Trophoblast cell (in vitro differentiated cells and primary cell): ENCODE measurements around the gene TMEM205.
"Not testable (repeated sequence)": the region's sequence is repeated elsewhere in the genome, so short reads cannot be mapped to it uniquely, and the experiment has no call there.

Source experiments
- DNase-seq, 2 donors: peaks; one replicate each; pipeline ENCODE4 v3.0.0-alpha.2; 2016
- H2AFZ ChIP-seq: 2 replicates; pipeline ENCODE4 v1.6.1; 2013; ENCODE audit warnings: low read length, moderate library complexity, mild to moderate bottlenecking; ENCODE audit not compliant: insufficient read depth, poor library complexity
- H2AK5ac ChIP-seq: 2 replicates; pipeline ENCODE4 v1.6.1; 2013; ENCODE audit warnings: mild to moderate bottlenecking, low read length
- H2BK120ac ChIP-seq: 2 replicates; pipeline ENCODE4 v1.6.1; 2013; ENCODE audit warnings: low read length, mild to moderate bottlenecking, moderate library complexity; ENCODE audit not compliant: insufficient read depth, poor library complexity
- H2BK12ac ChIP-seq: 2 replicates; pipeline ENCODE4 v1.6.1; 2013; ENCODE audit warnings: mild to moderate bottlenecking, low read length, moderate library complexity
- H2BK5ac ChIP-seq: 2 replicates; pipeline ENCODE4 v1.6.1; 2013; ENCODE audit warnings: low read length, low read depth, moderate library complexity, mild to moderate bottlenecking; ENCODE audit not compliant: poor library complexity
- H3K14ac ChIP-seq: 2 replicates; pipeline ENCODE4 v1.6.1; 2013; ENCODE audit warnings: mild to moderate bottlenecking, low read length
- H3K18ac ChIP-seq: 2 replicates; pipeline ENCODE4 v1.6.1; 2013; ENCODE audit warnings: mild to moderate bottlenecking, low read length
- H3K23ac ChIP-seq: 2 replicates; pipeline ENCODE4 v1.6.1; 2013; ENCODE audit warnings: low read length
- H3K27ac ChIP-seq: 2 replicates; pipeline ENCODE4 v1.5.1; 2013; ENCODE audit warnings: low read depth, mild to moderate bottlenecking, inconsistent platforms, low read length, moderate library complexity
- H3K27me3 ChIP-seq: 2 replicates; pipeline ENCODE4 v1.6.1; 2013; ENCODE audit warnings: inconsistent platforms, mild to moderate bottlenecking, low read length, moderate library complexity; ENCODE audit not compliant: insufficient read depth
- H3K36me3 ChIP-seq, 2 experiments: 1 replicate in 1 of 2; 2 replicates in 1 of 2; pipeline ENCODE4 v1.6.1; 2013; ENCODE audit warnings: low read length in 2 of 2, mild to moderate bottlenecking in 2 of 2, moderate library complexity in 1 of 2; ENCODE audit not compliant: insufficient read depth in 2 of 2, control insufficient read depth in 1 of 2
- H3K4ac ChIP-seq: 2 replicates; pipeline ENCODE4 v1.6.1; 2013; ENCODE audit warnings: low read depth, mild to moderate bottlenecking, low read length, moderate library complexity
- H3K4me1 ChIP-seq, 2 experiments: 1 replicate in 1 of 2; 2 replicates in 1 of 2; pipeline ENCODE4 v1.6.1; 2013; ENCODE audit warnings: low read length in 2 of 2, mild to moderate bottlenecking in 2 of 2, moderate library complexity in 1 of 2; ENCODE audit not compliant: insufficient read depth in 2 of 2, control insufficient read depth in 1 of 2
- H3K4me2 ChIP-seq: 2 replicates; pipeline ENCODE4 v1.6.1; 2013; ENCODE audit warnings: inconsistent platforms, mild to moderate bottlenecking, low read length, moderate library complexity
- H3K4me3 ChIP-seq: 2 replicates; pipeline ENCODE4 v1.5.1; 2013; ENCODE audit warnings: mild to moderate bottlenecking, low read depth, low read length, inconsistent platforms
- H3K79me1 ChIP-seq: one replicate; pipeline ENCODE4 v1.6.1; 2013; ENCODE audit warnings: low read length
- H3K79me2 ChIP-seq: 2 replicates; pipeline ENCODE4 v1.6.1; 2013; ENCODE audit warnings: low read length, mild to moderate bottlenecking; ENCODE audit not compliant: control insufficient read depth, insufficient read depth, poor library complexity
- H3K9ac ChIP-seq: 2 replicates; pipeline ENCODE4 v1.6.1; 2013; ENCODE audit warnings: mild to moderate bottlenecking, low read length
- H3K9me3 ChIP-seq: 2 replicates; pipeline ENCODE4 v1.6.1; 2013; ENCODE audit warnings: low read depth, mild to moderate bottlenecking, control low read depth, inconsistent platforms, low read length; ENCODE audit not compliant: insufficient read depth
- H4K12ac ChIP-seq: 2 replicates; pipeline ENCODE4 v1.6.1; 2013; ENCODE audit warnings: low read depth, mild to moderate bottlenecking, low read length, moderate library complexity
- H4K8ac ChIP-seq: 2 replicates; pipeline ENCODE4 v1.6.1; 2013; ENCODE audit warnings: low read depth, mild to moderate bottlenecking, low read length, moderate library complexity
- H4K91ac ChIP-seq: one replicate; pipeline ENCODE4 v1.6.1; 2013; ENCODE audit warnings: low read depth, mild to moderate bottlenecking, low read length, moderate library complexity
- WGBS: extraction: QIAGEN DNeasy Blood & Tissue Kit; methylation state at CpG from one replicate; pipeline ENCODE4 v1.1.7; 2013; ENCODE audit warnings: missing lambda C conversion rate; ENCODE audit not compliant: insufficient read length, insufficient coverage; ENCODE audit errors: extremely low coverage; 5-methylcytosine and 5-hydroxymethylcytosine counted together

TMEM205 gene

DNA sequence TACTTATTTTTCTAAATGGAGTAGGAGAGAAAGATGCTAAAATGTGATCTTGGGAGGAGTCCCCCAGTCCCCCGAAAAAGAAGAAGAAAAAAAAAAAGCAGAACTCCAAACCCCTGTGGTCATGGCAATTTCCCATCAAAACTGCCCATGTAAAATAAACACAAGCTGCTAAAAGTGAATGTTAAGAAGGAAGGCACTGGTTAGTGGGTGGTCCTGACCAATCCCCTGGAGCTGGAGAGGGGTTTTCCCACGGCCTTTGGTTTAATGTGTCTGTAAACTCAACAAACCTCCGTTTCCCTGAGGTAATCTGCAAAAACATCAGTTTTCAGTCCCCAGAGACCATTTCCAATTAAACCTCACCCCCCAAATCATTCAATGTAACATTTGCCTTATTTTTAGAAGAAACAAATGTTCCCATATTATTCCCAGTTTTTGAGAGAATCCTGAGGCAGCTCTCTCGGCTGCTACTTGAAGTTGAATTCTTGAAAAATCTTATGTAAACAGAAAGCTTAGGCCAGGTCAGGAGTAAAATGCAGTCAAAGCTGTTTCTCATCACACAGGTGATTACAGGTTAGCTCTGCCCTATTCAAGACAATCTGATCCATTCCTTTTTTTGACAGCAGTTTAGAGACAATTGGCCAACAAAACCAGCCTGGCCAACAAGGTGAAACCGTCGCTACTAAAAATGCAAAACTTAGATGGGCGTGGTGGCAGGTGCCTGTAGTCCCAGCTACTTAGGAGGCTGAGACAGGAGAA is 23.6 kb downstream of the TMEM205 start:
- no peak overlapping the region for H3K9ac ChIP-seq
- H2BK120ac ChIP-seq = no peak overlapping the region
- H3K36me3 ChIP-seq = peaks cover 0 to 3% of the 10 kb centered on the region in 2 experiments
- WGBS = no CpG with 5 or more reads among the region's 7 CpGs
- H2BK12ac ChIP-seq = no peak overlapping the region
- H3K4me1 ChIP-seq = peaks cover 0 to 10% of the 10 kb centered on the region in 2 experiments
- no peak overlapping the region for H3K14ac ChIP-seq
- H4K8ac ChIP-seq = no peak overlapping the region
- H3K27me3 ChIP-seq = no peaks in the 10 kb centered on the region
- no peak overlapping the region for H3K4me3 ChIP-seq
- no peak overlapping the region for H2BK5ac ChIP-seq
- H3K23ac ChIP-seq = no peak overlapping the region
- peaks cover 1% of the 10 kb centered on the region for H3K9me3 ChIP-seq
- H2AK5ac ChIP-seq = no peak overlapping the region
- no peak overlapping the region for H3K4ac ChIP-seq
- no peaks in the 10 kb centered on the region for H3K79me1 ChIP-seq
- H3K27ac ChIP-seq = no peak overlapping the region
- no peaks in the 10 kb centered on the region for H3K79me2 ChIP-seq
- no peak overlapping the region for H3K4me2 ChIP-seq
- no peak overlapping the region for H4K12ac ChIP-seq
- H3K18ac ChIP-seq = no peak overlapping the region
- no peak overlapping the region for H4K91ac ChIP-seq
- H2AFZ ChIP-seq = no peak overlapping the region
- DNase-seq = no peak

- H3K9me3 ChIP-seq = peaks cover 1% of the 10 kb centered on the region
- no peak overlapping the region for H3K14ac ChIP-seq
- no peaks in the 10 kb centered on the region for H3K79me1 ChIP-seq
- H3K4ac ChIP-seq = no peak overlapping the region
- no peaks in the 10 kb centered on the region for H3K79me2 ChIP-seq
- H3K27ac ChIP-seq = no peak overlapping the region
- no peak overlapping the region for H4K12ac ChIP-seq
- no peaks in the 10 kb centered on the region for H3K27me3 ChIP-seq
- peaks cover 0 to 2% of the 10 kb centered on the region in 2 experiments for H3K36me3 ChIP-seq
- no peak overlapping the region for H3K4me3 ChIP-seq
- H2BK12ac ChIP-seq = no peak overlapping the region
- H3K9ac ChIP-seq = no peak overlapping the region
- H3K4me2 ChIP-seq = no peak overlapping the region
- no peak overlapping the region for H4K8ac ChIP-seq
- H3K4me1 ChIP-seq = peaks cover 0 to 10% of the 10 kb centered on the region in 2 experiments
- no peak overlapping the region for H2BK5ac ChIP-seq
- no peak overlapping the region for H3K23ac ChIP-seq
- no peak overlapping the region for H3K18ac ChIP-seq
- DNase-seq = peak; percentile 35 to 63
- H2AFZ ChIP-seq = no peak overlapping the region
- H2AK5ac ChIP-seq = no peak overlapping the region
- H4K91ac ChIP-seq = no peak overlapping the region
- no CpG with 5 or more reads among the region's 14 CpGs for WGBS
- no peak overlapping the region for H2BK120ac ChIP-seq
Measured at GRCh38 chr19:11321191-11322126, 24.6 kb downstream of the TMEM205 start.

- not testable (repeated sequence) for DNase-seq, H4K91ac ChIP-seq, H3K9ac ChIP-seq, H3K4me2 ChIP-seq, H3K4me1 ChIP-seq, H3K18ac ChIP-seq, H3K14ac ChIP-seq, H4K12ac ChIP-seq, H2AFZ ChIP-seq, H3K36me3 ChIP-seq, H2BK5ac ChIP-seq, H3K9me3 ChIP-seq, H3K79me1 ChIP-seq, H3K4ac ChIP-seq, H3K27me3 ChIP-seq, H2BK120ac ChIP-seq, H3K27ac ChIP-seq, H3K4me3 ChIP-seq, H2BK12ac ChIP-seq, H4K8ac ChIP-seq, H3K79me2 ChIP-seq, H2AK5ac ChIP-seq, H3K23ac ChIP-seq
- WGBS = no CpG with 5 or more reads among the region's 9 CpGs
Measured at GRCh38 chr19:11320278-11320995, 25.6 kb downstream of the TMEM205 start.

- Histone ChIP-seq H3K27ac (no peak overlapping the region), H3K79me1 (no peaks in the 10 kb centered on the region), H3K4me2 (no peak overlapping the region), H3K18ac (no peak overlapping the region), H2BK120ac (no peak overlapping the region), H3K27me3 (no peaks in the 10 kb centered on the region), H3K36me3 (no peaks in the 10 kb centered on the region), H2BK12ac (no peak overlapping the region), H3K79me2 (no peaks in the 10 kb centered on the region), H2AFZ (no peak overlapping the region), H4K91ac (no peak overlapping the region), H3K4me3 (no peak overlapping the region), H3K4me1 (no peaks in the 10 kb centered on the region), H2AK5ac (no peak overlapping the region), H3K4ac (no peak overlapping the region), H2BK5ac (no peak overlapping the region), H4K12ac (no peak overlapping the region), H3K23ac (no peak overlapping the region), H3K14ac (no peak overlapping the region), H3K9me3 (no peaks in the 10 kb centered on the region), H3K9ac (no peak overlapping the region), H4K8ac (no peak overlapping the region)
- no peak for DNase-seq
- WGBS = no CpG with 5 or more reads among the region's 9 CpGs
Measured at GRCh38 chr19:11306337-11306736, 39.7 kb downstream of the TMEM205 start.
